GM12892 (cell line): ENCODE measurements around the gene TTC28.

ENCODE experiments used
- POLR2A ChIP-seq: IDR thresholded peaks from 2 replicates; pipeline ENCODE4 v1.6.1; 2011; ENCODE audit warnings: low read depth, low read length, control low read depth
- POLR2AphosphoS5 ChIP-seq: IDR thresholded peaks from 2 replicates; pipeline ENCODE4 v1.6.1; 2011; ENCODE audit warnings: low read depth, low read length, control low read depth
- TAF1 ChIP-seq: IDR thresholded peaks from 2 replicates; pipeline ENCODE4 v1.6.1; 2011; ENCODE audit warnings: low read depth, mild to moderate bottlenecking, control low read depth, low read length, borderline replicate concordance

- TF ChIP-seq POLR2AphosphoS5: no peak
- no peak for TF ChIP-seq POLR2A
- TF ChIP-seq TAF1: no peak
These were observed 628.4 kb downstream of the TTC28 start for GRCh38 chr22:28051091-28051786.
